Left kidney (tissue), 2 donors: ENCODE measurements around the gene SFMBT2. TPM values are rescaled to one million over a fixed set of nuclear protein-coding genes. Genes with fewer than 3 reads are reported as not detected.
"Not testable (repeated sequence)": the region's sequence is repeated elsewhere in the genome, so short reads cannot be mapped to it uniquely, and the experiment has no call there.

Experiments
- DNase-seq: peaks from one replicate; pipeline ENCODE4 v3.0.0-alpha.2; 2013
- polyA plus RNA-seq: library from polyadenylated mRNA; unstranded; fragments of 120-200 nt; gene quantifications from one replicate; pipeline ENCODE4 v1.2.1, GENCODE V29; 2013; ENCODE audit not compliant: insufficient read length

SFMBT2 gene
- polyA plus RNA-seq, 1 donor = 9.3 TPM

DNA sequence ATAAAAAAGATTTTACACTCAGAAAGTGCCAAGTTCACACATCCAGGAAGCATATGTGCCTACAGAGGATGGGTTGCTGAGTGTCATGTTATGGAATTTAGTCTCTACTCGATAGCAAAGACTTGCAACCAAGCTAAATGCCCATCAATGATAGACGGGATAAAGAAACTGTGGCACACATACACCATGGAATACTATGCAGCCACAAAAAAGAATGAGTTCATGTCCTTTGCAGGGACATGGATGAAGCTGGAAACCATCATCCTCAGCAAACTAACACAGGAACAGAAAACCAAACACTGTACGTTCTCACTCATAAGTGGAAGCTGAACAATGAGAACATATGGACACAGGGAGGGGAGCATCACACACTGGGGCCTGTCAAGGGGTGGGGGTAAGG is 198.1 kb downstream of the SFMBT2 start:
- DNase-seq = not testable (repeated sequence)

DNA sequence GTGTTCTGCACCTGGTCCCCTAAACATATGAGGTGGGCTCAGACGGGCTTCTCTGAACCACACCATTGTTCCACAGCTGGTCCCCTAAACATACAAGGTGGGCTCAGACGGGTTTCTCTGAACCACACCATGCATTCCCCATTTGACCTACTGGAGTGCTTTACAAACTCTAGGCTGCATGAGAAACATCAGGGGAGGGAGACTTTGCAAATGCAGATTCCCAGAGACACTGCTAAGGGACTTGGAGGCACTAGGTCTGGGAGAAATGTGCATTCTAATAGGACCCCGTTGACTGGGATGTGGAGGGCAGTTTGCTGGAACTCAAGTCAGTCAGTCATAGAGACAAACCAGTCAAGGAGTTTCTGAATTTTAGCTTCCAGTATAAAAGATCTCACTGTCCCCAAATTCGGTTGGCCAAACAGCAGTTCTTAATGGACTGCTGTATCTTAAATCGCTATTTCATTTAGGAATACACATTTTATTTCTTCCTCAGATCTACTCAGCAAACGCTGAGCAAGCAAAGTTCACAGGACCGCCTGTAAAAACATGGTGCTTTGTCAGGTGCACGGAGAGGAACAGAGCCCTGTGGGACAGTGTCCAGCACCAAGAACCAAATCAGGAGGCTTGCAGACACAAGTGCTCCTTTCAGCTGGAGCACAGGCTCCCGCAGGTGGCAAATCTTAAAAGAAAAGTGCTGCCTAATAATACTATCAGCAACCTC is 198.8 kb downstream of the SFMBT2 start:
- DNase-seq = no peak

DNA sequence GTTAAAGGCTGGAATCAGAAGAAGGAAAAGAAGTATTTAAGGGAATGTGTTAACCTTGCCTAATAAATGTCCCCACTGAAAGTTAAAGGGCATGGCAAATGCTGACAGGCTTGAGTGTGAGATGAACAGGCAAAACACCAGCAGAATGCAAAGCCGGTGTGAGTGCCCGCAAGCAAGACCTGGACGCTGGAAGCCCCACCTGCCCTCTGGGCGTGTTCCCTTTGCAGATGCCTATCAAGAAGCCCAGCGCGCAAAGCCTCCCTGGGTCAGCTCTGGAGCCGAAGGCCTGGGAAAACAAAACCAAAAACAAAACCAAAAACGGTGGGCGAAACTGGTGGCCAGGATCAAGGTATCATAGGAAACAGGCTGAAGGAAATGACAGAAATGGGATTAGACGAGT is 200.3 kb downstream of the SFMBT2 start:
- DNase-seq = no peak

DNA sequence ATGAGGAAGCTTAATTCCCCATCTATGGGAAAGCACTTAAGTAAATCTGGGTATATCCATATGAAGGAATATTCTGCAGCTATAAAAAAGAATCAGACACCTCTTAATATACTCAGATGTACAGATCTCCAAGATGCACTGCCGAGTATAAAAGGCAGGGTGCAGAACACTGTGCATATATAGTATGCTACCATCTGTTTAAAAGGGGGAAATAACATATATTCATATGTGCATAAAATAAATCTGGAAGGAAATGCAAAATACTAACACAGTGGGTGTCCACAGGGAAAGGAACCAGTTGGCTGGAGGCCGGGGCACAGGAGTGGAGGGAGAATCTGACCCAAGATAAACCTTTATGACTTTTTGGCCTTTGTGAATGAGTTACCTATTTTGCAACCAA is 201.4 kb downstream of the SFMBT2 start:
- DNase-seq = no peak

DNA sequence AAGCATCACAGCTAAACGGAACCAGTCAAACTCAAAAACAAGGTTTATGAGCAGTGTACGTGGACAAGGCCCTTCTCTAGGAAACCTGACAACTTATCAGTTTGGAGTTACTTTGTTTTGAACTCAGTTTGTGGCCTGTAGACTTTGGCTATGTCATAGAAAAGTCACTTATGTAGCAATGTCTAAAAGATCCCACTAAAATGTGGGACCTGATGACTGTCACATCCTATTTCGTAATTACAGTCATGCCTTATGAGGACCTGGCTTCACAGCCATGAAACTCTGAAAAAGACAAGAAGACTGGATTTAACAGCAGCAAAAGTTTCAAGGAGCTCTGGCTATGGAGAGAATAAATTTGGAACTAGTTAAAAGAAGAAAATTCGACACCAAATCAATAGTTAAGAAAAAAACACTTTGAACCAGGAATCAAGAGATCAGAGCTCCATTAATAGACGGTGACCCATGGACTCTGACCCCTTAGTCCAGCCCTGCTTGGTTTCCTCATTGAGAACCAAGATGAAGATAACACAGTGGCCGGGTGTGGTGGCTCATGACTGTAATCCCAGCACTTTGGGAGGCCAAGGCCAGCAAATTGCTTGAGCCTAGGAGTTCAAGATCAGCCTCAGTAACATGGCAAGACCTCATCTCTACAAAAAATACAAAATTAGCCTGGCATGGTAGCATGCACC is 204.3 kb downstream of the SFMBT2 start:
- DNase-seq = no peak

DNA sequence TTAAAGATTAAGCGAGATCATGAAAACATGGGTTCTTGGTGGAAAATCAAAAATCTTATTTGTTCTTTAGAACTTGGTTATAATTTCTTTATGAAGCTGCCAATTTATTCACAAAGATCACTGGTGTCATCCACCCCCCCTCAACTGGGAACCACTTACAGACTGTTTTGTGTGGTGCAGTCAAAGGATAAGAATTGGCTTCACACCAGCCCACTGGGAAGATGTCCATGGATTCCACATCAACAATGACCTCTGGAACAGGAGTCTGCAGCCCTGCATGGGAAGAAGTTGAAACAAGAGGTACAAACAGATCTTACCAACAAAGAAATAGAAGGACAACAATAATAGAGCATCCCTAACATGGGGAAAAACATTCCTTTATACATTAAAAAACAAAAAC is 205.2 kb downstream of the SFMBT2 start:
- DNase-seq = no peak

DNA sequence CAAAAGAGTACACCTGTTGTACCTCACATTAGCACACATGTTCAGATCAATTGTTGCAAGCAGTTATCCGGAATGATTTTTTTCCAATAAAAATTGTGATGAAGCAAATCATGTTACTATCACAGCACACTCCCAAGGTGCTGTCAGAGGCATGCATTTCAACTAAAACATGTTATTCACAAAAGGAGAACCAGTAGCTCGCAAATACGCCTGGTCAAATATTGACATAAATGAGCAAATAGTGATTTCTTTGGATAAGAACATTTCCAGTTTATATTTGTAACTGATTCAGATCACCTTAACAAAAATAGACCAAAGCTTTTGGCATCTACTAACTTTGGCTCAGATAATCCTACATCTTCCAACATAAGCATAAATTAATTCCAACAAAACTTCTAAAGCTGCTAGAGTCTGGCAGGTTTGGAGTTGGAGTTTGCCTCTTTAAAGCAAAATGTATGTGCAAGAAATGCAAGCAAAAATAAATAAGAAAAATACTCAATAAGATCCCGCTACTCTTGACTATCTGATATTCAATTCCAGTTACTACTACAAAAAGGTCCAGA is 208.0 kb downstream of the SFMBT2 start:
- DNase-seq = no peak

DNA sequence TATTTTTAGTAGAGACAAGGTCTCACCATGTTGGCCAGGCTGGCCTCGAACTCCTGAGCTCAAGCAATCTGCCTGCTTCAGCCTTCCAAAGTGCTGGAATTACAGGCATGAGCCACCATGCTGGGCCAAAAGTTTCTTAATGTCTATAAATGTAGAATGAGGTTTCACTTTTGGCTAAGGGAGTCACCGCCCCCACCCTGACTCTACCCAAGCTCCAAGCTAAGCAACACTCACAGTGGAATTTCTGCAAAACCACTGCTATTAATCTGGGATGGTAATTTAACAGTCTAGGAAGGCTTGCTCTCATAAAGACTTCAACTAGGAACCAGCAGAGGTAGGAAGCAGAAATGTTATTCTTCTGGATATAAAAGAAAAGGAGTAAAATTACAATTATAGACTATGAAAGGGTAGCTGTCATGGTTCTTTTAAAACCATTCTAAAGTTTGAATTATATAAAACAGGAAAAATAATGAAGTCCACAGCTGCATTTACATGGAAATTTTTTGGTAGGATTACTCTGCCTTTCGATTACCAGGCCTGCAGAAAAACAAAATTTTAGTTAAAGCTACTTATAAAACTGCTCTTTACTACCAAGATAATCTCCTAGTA is 211.6 kb downstream of the SFMBT2 start:
- DNase-seq = no peak

DNA sequence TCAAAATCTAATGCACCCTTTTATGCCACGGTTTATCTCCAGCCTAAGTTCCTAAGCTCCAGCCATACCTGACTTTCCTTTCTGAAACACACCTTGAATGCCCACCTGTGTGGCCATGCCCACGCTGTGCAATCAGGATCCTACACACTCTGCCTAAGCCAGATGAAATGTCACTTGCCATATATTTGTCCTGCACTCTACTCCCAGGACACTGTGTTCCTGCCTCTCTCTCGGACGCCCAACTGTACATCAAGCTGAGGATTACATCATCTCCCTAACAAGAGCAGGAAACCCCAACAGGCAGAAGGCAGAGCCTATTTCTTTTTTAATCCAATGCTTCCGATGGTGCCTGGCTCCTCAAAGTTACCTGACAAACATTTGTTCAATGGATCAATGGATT is 214.6 kb downstream of the SFMBT2 start:
- no peak for DNase-seq

DNA sequence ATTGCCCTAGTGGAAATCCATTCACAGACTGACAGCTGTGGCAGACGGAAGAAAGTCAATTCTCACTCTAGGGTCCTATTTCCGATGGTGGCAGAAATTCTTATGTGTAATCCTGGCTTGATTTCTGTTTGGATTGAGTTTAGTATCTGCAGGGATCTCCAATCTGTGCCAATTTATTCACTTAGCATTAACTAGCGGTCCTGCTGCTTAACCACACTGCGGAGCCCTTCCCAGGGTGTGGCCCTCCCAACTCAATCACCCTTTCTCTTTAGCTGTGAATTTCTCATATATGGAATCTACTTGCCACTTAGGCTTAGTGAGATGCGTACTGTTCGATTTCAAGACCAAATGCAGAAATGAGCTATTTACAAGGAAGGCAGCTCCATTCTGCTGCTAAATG is 215.7 kb downstream of the SFMBT2 start:
- no peak for DNase-seq

DNA sequence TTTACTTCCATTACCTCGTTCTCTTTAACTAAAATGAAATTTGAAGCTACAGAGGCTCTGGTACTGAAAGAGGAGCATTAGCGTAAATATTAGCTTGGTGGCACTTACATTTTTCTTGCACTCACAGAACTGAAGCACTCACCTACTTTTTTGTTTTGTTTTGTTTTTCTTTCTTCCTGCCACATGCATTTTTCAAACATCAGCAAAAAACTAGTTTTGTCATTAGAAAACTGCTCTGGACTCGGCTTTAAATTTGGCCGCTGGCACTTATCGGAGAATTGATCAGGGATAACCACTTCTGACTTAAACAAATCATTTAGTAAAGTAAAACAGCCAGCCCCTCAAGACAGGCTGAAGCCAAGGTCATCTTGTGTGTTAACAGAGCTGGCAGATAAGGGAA is 216.3 kb downstream of the SFMBT2 start:
- DNase-seq = no peak

DNA sequence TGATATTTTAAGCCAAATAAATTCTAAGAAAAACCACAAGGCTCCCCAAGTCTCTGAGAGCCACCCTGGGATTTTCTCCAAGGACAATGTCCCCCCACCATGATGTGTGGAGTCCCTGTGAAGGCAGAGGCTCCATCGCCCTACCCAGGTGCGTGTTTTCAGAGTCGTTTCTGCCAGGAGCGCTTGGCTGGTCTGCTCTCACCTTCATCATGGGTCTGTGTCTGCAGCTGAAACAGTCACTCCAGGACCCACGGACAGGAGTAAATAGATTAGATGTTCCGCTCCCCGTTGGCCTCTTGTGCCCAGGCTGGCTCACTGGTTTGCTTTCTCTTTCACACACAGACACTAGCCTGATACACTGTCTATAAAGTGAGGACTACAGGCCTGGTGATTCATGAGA is 217.5 kb downstream of the SFMBT2 start:
- DNase-seq = no peak

DNA sequence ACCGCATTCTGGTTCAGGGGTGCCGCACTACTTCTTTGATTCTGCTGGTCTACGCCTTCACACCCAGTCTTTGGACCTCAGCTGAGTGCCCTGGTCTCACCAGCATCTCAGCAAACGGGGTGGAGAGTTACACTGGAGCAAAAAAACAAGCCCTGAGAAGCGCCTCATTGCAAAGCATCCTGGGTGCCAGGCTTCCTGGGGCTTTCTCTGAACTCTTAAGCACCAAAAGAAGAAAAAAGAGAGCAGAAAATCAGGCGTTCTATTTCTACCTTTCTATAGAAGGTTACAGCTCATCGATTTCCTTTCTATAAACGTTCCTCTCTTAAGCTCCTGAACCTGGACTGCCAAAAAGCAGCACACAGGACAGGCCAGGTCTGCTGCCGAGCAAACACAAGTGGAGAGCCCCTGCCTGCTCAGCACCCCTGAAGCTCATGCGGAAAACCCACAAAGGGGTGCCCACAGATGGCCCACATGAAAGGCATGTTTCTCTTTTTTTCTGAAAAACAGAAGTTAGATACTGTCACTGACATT is 217.9 kb downstream of the SFMBT2 start:
- no peak for DNase-seq

DNA sequence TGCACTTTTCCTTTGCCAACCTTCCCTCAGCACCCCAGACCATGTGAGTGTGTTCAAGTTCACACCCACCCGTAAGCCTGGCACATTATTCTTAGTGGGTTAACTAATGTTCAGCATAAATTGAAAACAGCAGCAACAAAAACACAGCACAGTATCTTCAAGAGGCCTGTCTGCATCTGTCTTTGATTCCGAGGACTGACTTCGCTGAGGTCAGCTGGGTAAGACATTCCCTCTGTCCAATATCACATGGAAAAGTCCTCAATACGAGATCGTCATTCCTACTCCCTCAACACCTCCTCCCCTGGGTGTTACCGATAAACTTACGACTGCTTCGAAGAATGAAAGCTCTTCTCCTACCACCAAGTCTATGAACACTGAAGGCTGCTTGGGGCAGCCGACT is 218.8 kb downstream of the SFMBT2 start:
- DNase-seq = no peak

DNA sequence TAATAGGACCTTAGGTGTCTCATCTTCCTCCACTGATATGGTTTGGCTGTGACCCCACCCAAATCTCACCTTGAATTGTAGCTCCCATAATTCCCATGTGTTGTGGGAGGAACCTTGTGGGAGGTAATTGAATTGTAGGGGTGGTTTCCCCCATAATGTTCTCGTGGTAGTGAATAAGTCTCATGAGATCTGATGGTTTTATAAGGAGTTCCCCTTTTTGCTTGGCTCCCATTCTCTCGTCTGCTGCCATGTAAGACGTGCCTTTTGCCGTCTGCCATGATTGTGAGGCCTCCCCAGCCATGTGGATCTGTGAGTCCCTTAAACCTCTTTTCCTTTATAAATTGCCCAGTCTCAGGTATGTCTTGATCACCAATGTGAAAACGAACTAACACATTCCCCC is 220.1 kb downstream of the SFMBT2 start:
- not testable (repeated sequence) for DNase-seq

DNA sequence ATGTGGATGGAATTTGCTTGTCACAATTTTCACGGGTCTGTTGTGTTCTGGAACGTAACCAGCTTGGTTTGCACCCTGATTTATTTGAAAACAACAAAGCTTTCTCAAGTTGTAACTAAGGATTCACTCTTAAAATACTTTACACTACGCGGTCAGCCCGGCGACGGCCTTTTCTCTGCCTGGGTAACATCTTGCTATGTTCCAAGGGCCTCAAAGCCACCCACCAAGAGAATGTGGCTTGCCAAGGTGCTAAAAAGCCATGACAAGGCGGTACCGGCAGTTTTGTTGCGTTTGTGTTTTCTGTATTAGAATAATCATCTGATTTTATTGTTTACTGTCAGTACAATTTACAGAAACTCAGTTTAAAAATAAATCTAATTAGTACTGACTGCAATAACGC is 220.9 kb downstream of the SFMBT2 start:
- no peak for DNase-seq

DNA sequence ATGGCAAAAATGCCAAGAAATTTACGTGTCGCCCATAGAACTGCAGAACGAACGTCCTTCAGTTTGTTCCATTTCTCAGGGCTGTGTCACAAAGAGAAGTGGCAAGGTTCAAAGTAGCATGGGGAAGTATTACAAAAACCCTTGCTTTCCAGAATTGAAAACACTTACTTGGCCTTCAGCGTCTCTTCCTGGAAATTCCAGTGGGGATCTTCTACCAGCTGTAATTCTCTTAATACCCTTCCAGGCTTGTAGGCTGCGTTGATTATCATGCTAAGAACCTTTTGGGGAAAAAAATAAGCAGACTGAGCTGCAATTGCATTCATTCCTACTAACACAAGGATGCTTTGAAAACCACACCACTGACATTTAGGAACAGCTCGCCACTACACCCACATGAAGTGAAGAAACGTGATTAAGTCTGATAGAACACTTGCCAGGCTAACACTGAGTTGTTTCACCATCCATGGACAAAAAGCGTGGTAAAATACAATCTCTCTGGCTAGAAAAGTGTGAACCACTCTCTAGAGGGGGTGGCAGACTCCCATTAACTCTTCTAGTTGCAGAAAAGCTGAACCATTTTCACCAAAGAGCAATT is 222.3 kb downstream of the SFMBT2 start:
- no peak for DNase-seq

DNA sequence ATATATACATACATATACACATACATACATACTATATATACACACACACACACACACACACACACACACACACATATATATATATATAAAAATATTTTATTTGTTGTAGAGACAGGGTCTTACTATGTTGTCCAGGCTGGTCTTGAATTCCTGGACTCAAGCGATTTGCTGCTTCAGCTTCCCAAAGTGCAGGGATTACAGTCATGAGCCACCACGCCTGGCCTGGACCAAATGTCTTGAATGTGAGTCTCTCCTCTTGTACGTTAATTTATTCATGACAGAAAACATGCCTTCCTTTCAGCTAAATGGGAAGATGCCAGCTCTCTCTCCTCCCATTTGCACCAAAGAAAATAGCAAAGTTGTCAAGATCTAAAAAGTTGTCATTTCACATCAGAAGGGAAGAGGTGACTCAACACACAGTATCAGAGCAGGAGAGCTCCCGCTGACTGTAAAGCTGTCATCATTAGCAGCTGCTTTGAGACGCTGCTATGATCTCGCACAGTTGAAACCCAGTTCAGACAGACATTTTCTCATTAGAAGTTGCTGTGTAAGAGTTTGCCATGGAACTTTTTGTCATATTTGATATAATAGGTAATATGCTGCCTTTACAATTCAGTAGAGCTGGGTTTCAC is 224.3 kb downstream of the SFMBT2 start:
- no peak for DNase-seq

DNA sequence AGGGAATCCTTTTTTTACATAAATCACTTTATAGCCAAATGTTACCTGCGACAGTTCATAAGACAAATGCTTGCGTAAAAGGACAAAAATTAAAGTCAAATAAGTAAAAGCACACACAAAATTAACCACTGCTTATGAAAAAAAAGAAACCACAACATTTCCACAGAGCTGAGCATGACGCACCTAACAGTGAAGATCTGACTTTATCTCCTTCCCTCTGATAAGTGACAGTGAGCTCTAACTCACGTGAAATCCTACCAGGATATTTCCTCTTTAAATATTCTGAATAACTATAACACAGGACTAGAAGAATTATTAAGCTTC is 225.5 kb downstream of the SFMBT2 start:
- DNase-seq = no peak

DNA sequence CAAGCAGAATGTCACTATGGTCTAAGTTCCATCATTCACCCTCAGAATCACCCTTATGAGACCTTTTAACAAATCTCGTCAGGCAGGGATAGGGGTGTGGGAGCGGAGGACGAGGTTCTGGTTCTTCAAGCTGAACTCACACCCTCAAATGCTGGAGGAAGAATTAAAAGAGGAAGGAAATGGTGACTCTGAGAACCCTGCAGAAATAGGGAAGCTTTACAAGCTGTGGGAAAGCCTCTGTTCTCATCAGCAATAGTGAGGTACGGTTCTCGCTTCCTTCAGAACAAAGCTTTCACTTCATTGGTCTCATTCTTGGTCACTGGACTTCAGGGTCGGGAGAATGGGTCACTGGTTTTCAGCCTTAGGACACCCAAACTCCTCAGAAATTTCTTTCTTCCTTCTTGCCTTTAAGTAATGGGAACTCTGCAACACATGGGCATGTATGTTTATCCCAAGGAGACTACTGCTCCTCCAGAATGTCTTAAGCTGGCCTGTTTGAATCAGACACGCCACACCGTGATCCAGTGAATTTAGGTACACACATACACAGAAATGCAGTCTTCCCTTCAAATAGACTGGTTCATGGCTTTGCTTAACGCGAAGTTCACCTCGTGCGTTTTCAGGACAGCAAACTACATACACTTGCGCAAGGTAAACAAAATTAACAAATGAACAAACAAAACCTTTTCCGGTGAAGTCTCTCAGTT is 226.0 kb downstream of the SFMBT2 start:
- no peak for DNase-seq

DNA sequence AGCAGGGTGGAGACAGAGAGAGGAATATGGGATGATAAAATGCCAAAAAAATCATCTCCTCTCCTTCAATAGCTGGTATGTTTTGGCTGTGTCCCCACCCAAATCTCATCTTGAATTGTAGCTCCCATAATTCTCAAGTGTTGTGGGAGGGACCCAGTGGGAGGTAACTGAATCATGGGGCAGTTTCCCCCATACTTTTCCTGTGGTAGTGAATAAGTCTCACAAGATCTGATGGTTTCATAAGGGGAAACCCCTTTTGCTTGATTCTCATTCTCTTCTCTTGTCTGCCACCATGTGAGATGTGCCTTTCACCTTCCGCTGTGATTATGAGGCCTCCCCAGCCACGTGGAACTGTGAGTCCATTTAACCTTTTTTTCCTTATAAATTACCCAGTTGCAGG is 226.7 kb downstream of the SFMBT2 start:
- not testable (repeated sequence) for DNase-seq

DNA sequence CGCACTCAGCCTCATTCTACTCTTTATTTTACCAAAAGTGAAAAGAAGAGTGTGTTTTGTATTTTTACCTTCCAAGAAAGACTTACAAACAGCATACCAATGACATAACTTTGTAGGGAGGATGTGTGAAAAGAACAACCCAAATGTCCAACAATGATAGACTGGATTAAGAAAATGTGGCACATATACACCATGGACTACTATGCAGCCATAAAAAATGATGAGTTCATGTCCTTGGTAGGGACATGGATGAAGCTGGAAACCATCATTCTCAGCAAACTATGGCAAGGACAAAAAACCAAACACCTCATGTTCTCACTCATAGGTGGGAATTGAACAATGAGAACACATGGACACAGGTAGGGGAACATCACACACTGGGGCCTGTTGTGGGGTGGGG is 228.5 kb downstream of the SFMBT2 start:
- DNase-seq = not testable (repeated sequence)
